ENCODE data around the gene SUN1. TPM values are rescaled to one million over a fixed set of nuclear protein-coding genes. Genes with fewer than 3 reads are reported as not detected.
"Not testable (repeated sequence)": the region's sequence is repeated elsewhere in the genome, so short reads cannot be mapped to it uniquely, and the experiment has no call there.

Gene SUN1
- total RNA-seq, 2 experiments from 2014 or later = 83.4 to 105 TPM

DNA sequence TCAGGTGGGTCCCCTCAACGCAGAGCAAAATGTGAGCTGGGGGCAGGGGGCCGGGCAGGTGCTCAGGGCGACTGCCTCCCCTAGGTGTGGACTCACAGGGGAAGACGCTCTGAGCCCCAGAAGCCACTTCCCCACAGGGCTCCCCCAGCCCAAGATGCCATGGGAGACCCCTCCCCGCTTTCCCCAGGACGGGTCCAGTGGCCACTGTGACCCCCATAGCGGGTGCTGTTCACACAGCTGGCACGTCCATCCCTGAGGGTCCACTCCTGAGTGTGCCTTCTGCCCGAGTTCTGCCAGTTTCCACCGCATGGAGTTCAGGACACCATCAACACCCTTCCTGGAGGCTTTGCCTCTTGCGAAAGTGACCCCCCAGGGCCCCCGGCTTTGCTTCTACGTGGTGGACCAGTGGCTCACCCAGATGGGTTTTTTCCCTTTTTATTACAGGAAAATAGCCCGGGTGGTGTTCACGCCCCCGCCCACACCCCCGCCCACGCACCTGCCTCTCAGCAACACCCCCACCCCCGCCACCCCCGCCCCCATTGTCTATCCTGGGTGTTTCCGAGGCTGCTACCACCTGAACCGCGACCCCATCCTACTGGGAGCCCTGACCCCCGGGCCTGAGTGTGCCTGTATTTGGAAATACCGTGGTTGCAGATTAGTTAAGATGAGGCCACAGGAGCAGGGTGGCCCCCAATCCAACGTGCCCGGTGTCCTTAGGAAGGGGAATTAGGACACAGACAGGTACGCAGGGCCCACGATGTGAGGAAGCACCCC lies 90.2 kb downstream of the SUN1 start:
- Histone ChIP-seq H3K9me2 (ENCODE audit: insufficient read depth, low read length) (no peaks in the 10 kb centered on the region), H2AFZ (ENCODE audit: low read length) (peak overlapping the region; percentile 66), H3K4me2 (ENCODE audit: low read length) (peak overlapping the region; percentile 62), H3K4me3 (ENCODE audit: low read depth, low read length, poor library complexity, severe bottlenecking) (peak overlapping the region; percentile 59), H4K20me1 (ENCODE audit: insufficient read depth, low read length) (no peaks in the 10 kb centered on the region), H3K9me3 (ENCODE audit: low read length) (no peaks in the 10 kb centered on the region), H3K36me3 (ENCODE audit: insufficient read depth, low read length) (no peaks in the 10 kb centered on the region), H3K27ac (ENCODE audit: low read depth, low read length, poor library complexity, severe bottlenecking) (peak overlapping the region; percentile 72), H3K4me1 (ENCODE audit: insufficient read depth, low read length, poor library complexity, severe bottlenecking) (peaks cover 33% of the 10 kb centered on the region), H3K79me2 (ENCODE audit: insufficient read depth, low read depth, low read length) (no peaks in the 10 kb centered on the region)
- ChIA-PET CTCF (ENCODE audit: unreplicated experiment) (interaction anchor here (1.0 kb wide), 2 partner anchors 13 to 33 kb away, joined by 3 to 4 read pairs; no protein-coding TSS in a partner anchor), POLR2A (interaction anchor here (1.0 to 1.5 kb wide), 3 partner anchors 19 to 52 kb away, joined by 3 to 6 read pairs (median 4); no protein-coding TSS in a partner anchor)
- intact Hi-C loops (cut with micrococcal nuclease; ENCODE audit: unreplicated experiment) = loop anchor here (1.0 to 5.0 kb wide), 3 partner anchors 28 to 255 kb away; no protein-coding TSS in a partner anchor
- BruUV-seq (replicated peaks) = no TSS peak
- TF ChIP-seq EZH2phosphoT487 (IDR thresholded peaks at IDR 0.05; ENCODE audit: borderline replicate concordance, low read depth, low read length) = no peak
- TF ChIP-seq, protein P1, sequence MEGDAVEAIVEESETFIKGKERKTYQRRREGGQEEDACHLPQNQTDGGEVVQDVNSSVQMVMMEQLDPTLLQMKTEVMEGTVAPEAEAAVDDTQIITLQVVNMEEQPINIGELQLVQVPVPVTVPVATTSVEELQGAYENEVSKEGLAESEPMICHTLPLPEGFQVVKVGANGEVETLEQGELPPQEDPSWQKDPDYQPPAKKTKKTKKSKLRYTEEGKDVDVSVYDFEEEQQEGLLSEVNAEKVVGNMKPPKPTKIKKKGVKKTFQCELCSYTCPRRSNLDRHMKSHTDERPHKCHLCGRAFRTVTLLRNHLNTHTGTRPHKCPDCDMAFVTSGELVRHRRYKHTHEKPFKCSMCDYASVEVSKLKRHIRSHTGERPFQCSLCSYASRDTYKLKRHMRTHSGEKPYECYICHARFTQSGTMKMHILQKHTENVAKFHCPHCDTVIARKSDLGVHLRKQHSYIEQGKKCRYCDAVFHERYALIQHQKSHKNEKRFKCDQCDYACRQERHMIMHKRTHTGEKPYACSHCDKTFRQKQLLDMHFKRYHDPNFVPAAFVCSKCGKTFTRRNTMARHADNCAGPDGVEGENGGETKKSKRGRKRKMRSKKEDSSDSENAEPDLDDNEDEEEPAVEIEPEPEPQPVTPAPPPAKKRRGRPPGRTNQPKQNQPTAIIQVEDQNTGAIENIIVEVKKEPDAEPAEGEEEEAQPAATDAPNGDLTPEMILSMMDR (conservative IDR thresholded peaks at IDR 0.05; ENCODE audit: low read length) = no peak
- DNase-seq (ENCODE audit: low spot score) = no peak

DNA sequence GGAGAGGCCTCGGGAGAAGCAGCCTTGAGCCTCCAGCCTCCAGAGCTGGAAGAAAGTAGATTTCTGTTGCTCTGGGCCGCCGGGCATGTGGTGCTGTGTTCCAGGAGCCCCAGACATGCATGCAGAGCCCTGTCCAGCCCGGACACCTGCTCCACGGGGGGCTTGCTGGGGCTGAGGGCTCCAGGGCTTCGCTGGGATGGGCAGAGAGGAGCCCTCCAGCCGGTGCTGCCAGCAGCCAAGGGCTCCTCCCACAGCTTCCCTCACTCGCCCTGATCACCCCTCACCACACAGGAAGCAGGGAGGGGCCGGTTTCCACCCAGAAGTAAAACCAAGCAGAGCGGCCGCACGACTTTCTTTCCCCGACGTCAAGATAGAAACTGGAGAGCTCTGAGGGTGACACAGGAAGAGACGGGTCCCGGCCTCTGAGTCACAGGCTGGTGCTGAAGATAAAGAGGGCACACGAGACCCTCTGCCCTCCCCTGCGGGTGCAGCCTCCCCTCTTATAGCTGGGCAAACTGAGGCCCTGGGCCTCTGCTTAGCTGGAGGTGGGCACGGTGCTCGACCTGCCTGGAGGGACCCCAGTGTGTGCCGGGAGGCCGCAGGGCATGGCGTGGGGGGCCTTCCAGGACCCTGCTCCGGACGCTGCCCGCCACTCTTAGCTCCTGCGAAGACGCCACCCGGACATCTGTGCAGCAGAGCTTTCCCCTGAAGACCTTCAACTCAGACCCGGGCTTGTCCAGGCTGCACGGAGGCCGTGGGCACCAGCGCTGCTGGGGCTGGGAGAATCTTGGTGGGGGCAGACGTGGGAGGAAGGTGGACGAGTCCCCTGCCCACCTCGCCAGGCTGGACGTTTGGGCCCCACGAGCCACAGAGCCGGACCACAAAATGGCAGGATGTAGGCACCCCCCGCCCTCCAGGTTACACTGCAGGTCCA lies 91.1 kb downstream of the SUN1 start:
- peak overlapping the region; percentile 66 for H2AFZ ChIP-seq (ENCODE audit: low read length)
- CTCF ChIA-PET (ENCODE audit: unreplicated experiment) = interaction anchor here (1.0 kb wide), 2 partner anchors 14 to 33 kb away, joined by 3 to 4 read pairs; no protein-coding TSS in a partner anchor
- no peaks in the 10 kb centered on the region for H3K9me3 ChIP-seq (ENCODE audit: low read length)
- no peaks in the 10 kb centered on the region for H3K36me3 ChIP-seq (ENCODE audit: insufficient read depth, low read length)
- no peaks in the 10 kb centered on the region for H4K20me1 ChIP-seq (ENCODE audit: insufficient read depth, low read length)
- H3K4me1 ChIP-seq (ENCODE audit: insufficient read depth, low read length, poor library complexity, severe bottlenecking) = peaks cover 33% of the 10 kb centered on the region
- peak; percentile 91 for DNase-seq (ENCODE audit: low spot score)
- H3K9me2 ChIP-seq (ENCODE audit: insufficient read depth, low read length) = no peaks in the 10 kb centered on the region
- POLR2A ChIA-PET = interaction anchor here (1.0 to 1.5 kb wide), 3 partner anchors 18 to 51 kb away, joined by 3 to 6 read pairs (median 4); no protein-coding TSS in a partner anchor
- peak overlapping the region; percentile 62 for H3K4me2 ChIP-seq (ENCODE audit: low read length)
- intact Hi-C loops (cut with micrococcal nuclease; ENCODE audit: unreplicated experiment) = loop anchor here (1.0 to 5.0 kb wide), 3 partner anchors 27 to 254 kb away; no protein-coding TSS in a partner anchor
- BruUV-seq (replicated peaks) = no TSS peak
- peak overlapping the region; percentile 59 for H3K4me3 ChIP-seq (ENCODE audit: low read depth, low read length, poor library complexity, severe bottlenecking)
- H3K27ac ChIP-seq (ENCODE audit: low read depth, low read length, poor library complexity, severe bottlenecking) = peak overlapping the region; percentile 72
- H3K79me2 ChIP-seq (ENCODE audit: insufficient read depth, low read depth, low read length) = no peaks in the 10 kb centered on the region
- TF ChIP-seq EZH2phosphoT487 (IDR thresholded peaks at IDR 0.05; ENCODE audit: borderline replicate concordance, low read depth, low read length) = no peak
- TF ChIP-seq, protein P1 (conservative IDR thresholded peaks at IDR 0.05; ENCODE audit: low read length) = no peak

GRCh38 chr7:924042-924441 lies 91.8 kb downstream of the SUN1 start:
- peak overlapping the region; percentile 66; the same call in 1 of the 2 replicates for H2AFZ ChIP-seq (ENCODE audit: low read length)
- H3K27ac ChIP-seq (ENCODE audit: low read depth, low read length, poor library complexity, severe bottlenecking); DNase-seq (ENCODE audit: low spot score); H3K79me2 ChIP-seq (ENCODE audit: insufficient read depth, low read depth, low read length); H3K9me3 ChIP-seq (ENCODE audit: low read length); H3K36me3 ChIP-seq (ENCODE audit: insufficient read depth, low read length); BruUV-seq (replicated peaks); H3K9me2 ChIP-seq (ENCODE audit: insufficient read depth, low read length); H4K20me1 ChIP-seq (ENCODE audit: insufficient read depth, low read length); CTCF ChIA-PET (ENCODE audit: unreplicated experiment): not testable (repeated sequence)
- intact Hi-C loops (cut with micrococcal nuclease; ENCODE audit: unreplicated experiment) = loop anchor here (5.0 kb wide), 1 partner anchor 253 kb away; no protein-coding TSS in a partner anchor
- POLR2A ChIA-PET = interaction anchor here (1.5 kb wide), 1 partner anchor 50 kb away, joined by 6 read pairs; no protein-coding TSS in a partner anchor
- H3K4me2 ChIP-seq (ENCODE audit: low read length) = peak overlapping the region; percentile 62; the same call in 1 of the 2 replicates
- H3K4me1 ChIP-seq (ENCODE audit: insufficient read depth, low read length, poor library complexity, severe bottlenecking) = peaks cover 33% of the 10 kb centered on the region
- H3K4me3 ChIP-seq (ENCODE audit: low read depth, low read length, poor library complexity, severe bottlenecking) = peak overlapping the region; percentile 59
